Measurements from ENCODE around the gene FGD3. TPM values are rescaled to one million over a fixed set of nuclear protein-coding genes. Genes with fewer than 3 reads are reported as not detected.

Gene FGD3
- total and polyA plus RNA-seq, 9 of the 15 experiments (the other 6 are each of a cell fraction or from before 2014, with no cell fraction given): 0.07 to 1.3 (median 0.29) TPM

GRCh38 chr9:92978345-92978875 is 31.1 kb downstream of the FGD3 start:
- FAIRE-seq (no peak), ATAC-seq (no peak), DNase-seq (ENCODE audit: extremely low read depth in 1 of 4, low spot score in 3 of 4) (no peak)
- ChIA-PET POLR2A (no interaction called here), CTCF (ENCODE audit: low intra/inter-chr PET ratio) (no interaction called here)
- no peak overlapping the region for H2AFZ ChIP-seq (ENCODE audit: low read depth, low read length)
- H3K4me2 ChIP-seq (ENCODE audit: insufficient read depth, low read length): no peak overlapping the region
- intact Hi-C loops (cut with micrococcal nuclease) (no loop called here), in situ Hi-C loops (cut with MboI) (no loop called here)
- peaks cover 13 to 46% of the 10 kb centered on the region in 2 experiments; a peak in 4 of 5 replicates for H3K27me3 ChIP-seq (ENCODE audit: control insufficient read depth in 2 of 2, insufficient read depth in 2 of 2, low read length in 2 of 2)
- H3K4me3 ChIP-seq: no peak overlapping the region
- WGBS (ENCODE audit: insufficient coverage, low coverage, missing lambda C conversion rate): 0% methylated on average over 2 of the region's 4 CpGs
- no peak overlapping the region for H3K27ac ChIP-seq (ENCODE audit: extremely low read depth, low read depth, low read length)
- TF ChIP-seq E2F8 (IDR thresholded peaks at IDR 0.05; ENCODE audit: low read depth, partially characterized antibody): no peak
- peak; percentile 49 for TF ChIP-seq REST (IDR thresholded peaks at IDR 0.05; ENCODE audit: borderline replicate concordance)
- TF ChIP-seq REST (CRISPR knock-in tag; IDR thresholded peaks at IDR 0.05; ENCODE audit: low read depth): no peak
- TF ChIP-seq LCOR (CRISPR knock-in tag; IDR thresholded peaks at IDR 0.05): no peak
- no peaks in the 10 kb centered on the region for H3K9me3 ChIP-seq (replicated peaks; ENCODE audit: control insufficient read depth, insufficient read depth, low read depth, low read length)
- H3K9ac ChIP-seq (ENCODE audit: insufficient read depth in 1 of 2, low read depth in 2 of 2, low read length in 2 of 2): no peak overlapping the region
- H3K79me2 ChIP-seq (ENCODE audit: control insufficient read depth, insufficient read depth, low read length): no peaks in the 10 kb centered on the region
- H3K9me1 ChIP-seq (ENCODE audit: control insufficient read depth, insufficient read depth, low read length): no peaks in the 10 kb centered on the region
- H3K36me3 ChIP-seq (ENCODE audit: control insufficient read depth, insufficient read depth, low read length): no peaks in the 10 kb centered on the region
- no TSS peak for BruUV-seq (replicated peaks)
- 0 out of 5 replicates have a peak, but pooled peaks cover 0 to 3% of the 10 kb centered on the region in 2 experiments for H3K4me1 ChIP-seq (replicated peaks in 1 of 2; ENCODE audit: control insufficient read depth in 2 of 2, insufficient read depth in 2 of 2, low read length in 2 of 2)
- H4K20me1 ChIP-seq (replicated peaks; ENCODE audit: control insufficient read depth, insufficient read depth, low read length): no peaks in the 10 kb centered on the region

Measured in K562 (cell line).